Calu3 (cell line): ENCODE measurements around the gene COPZ1. TPM values are rescaled to one million over a fixed set of nuclear protein-coding genes. Genes with fewer than 3 reads are reported as not detected.
"Not testable (repeated sequence)": the region's sequence is repeated elsewhere in the genome, so short reads cannot be mapped to it uniquely, and the experiment has no call there.

ENCODE experiments used
- BruUV-seq: library from RNA; stranded (reverse); fragments of 400-500 nt; replicated peaks from 2 replicates; lab custom pipeline; 2021; lab: Mats Ljungman, UMichigan
- CTCF ChIA-PET: fragments of 300-600 bp; sonication (Branson Sonifier 250); formaldehyde crosslinking; loops from one replicate; lab custom pipeline; 2022; ENCODE audit warnings: antibody characterized with exemption; lab: Charles Lee
- DNase-seq: peaks from one replicate; pipeline ENCODE4 v3.0.0; 2022
- H3K27ac Mint-ChIP-seq: one replicate; pipeline ENCODE4 v1.8.0; 2022; ENCODE audit warnings: mixed read lengths; ENCODE audit not compliant: unreplicated experiment
- H3K27me3 Mint-ChIP-seq: one replicate; pipeline ENCODE4 v1.8.0; 2022; ENCODE audit warnings: mixed read lengths; ENCODE audit not compliant: unreplicated experiment
- H3K36me3 Mint-ChIP-seq: one replicate; pipeline ENCODE4 v1.8.0; 2022; ENCODE audit warnings: mild to moderate bottlenecking, moderate library complexity, mixed read lengths; ENCODE audit not compliant: insufficient read depth, unreplicated experiment
- H3K4me1 Mint-ChIP-seq: one replicate; pipeline ENCODE4 v1.8.0; 2022; ENCODE audit warnings: mild to moderate bottlenecking, low read depth, mixed read lengths; ENCODE audit not compliant: unreplicated experiment
- H3K4me3 Mint-ChIP-seq: one replicate; pipeline ENCODE4 v1.8.0; 2022; ENCODE audit warnings: mild to moderate bottlenecking, low read depth, moderate library complexity, mixed read lengths; ENCODE audit not compliant: unreplicated experiment
- H3K9me3 Mint-ChIP-seq: one replicate; pipeline ENCODE4 v1.8.0; 2022; ENCODE audit warnings: low read depth, mixed read lengths; ENCODE audit not compliant: unreplicated experiment
- CTCF ChIP-seq: fragments of 200-600 bp; IDR thresholded peaks from one replicate; pipeline ENCODE4 v1.8.0; 2022; ENCODE audit warnings: antibody characterized with exemption; ENCODE audit not compliant: unreplicated experiment
- intact Hi-C: fragments of 100-400 bp; cut with micrococcal nuclease; formaldehyde crosslinking; loops from one replicate; pipeline ENCODE4 v1.10.0; 2022; ENCODE audit not compliant: unreplicated experiment
- total RNA-seq: library from RNA; stranded (reverse); gene quantifications from 2 replicates; pipeline ENCODE4 v1.2.3, GENCODE V29; 2022

Gene COPZ1
- total RNA-seq, 1 experiment from 2014 or later, result 173 TPM

GRCh38 chr12:54352022-54352531 is 27.1 kb downstream of the COPZ1 start:
- H3K4me3 Mint-ChIP-seq, result no peak overlapping the region
- no TSS peak for BruUV-seq
- no peak for TF ChIP-seq CTCF
- H3K36me3 Mint-ChIP-seq, result peaks cover 32% of the 10 kb centered on the region
- no peak for DNase-seq
- no peaks in the 10 kb centered on the region for H3K4me1 Mint-ChIP-seq
- H3K9me3 Mint-ChIP-seq, result no peaks in the 10 kb centered on the region
- no peak overlapping the region for H3K27ac Mint-ChIP-seq
- CTCF ChIA-PET, result interaction anchor here (1.1 kb wide), 1 partner anchor 27 kb away, joined by 3 read pairs; the partner anchor contains the start of gene COPZ1
- intact Hi-C loops, result no loop called here
- H3K27me3 Mint-ChIP-seq, result no peaks in the 10 kb centered on the region

- CTCF ChIA-PET, result interaction anchor here (0.7 to 1.1 kb wide), 3 partner anchors 17 to 54 kb away, joined by 3 to 5 read pairs (median 3); partner anchors contain the start of gene COPZ1
- H3K36me3 Mint-ChIP-seq, result peaks cover 24% of the 10 kb centered on the region
- TF ChIP-seq CTCF, result no peak
- no peaks in the 10 kb centered on the region for H3K9me3 Mint-ChIP-seq
- H3K4me3 Mint-ChIP-seq, result no peak overlapping the region
- BruUV-seq, result no TSS peak
- no peak for DNase-seq
- H3K27me3 Mint-ChIP-seq, result no peaks in the 10 kb centered on the region
- no peaks in the 10 kb centered on the region for H3K4me1 Mint-ChIP-seq
- no peak overlapping the region for H3K27ac Mint-ChIP-seq
- intact Hi-C loops, result no loop called here
Measured at GRCh38 chr12:54352891-54353874, 28.3 kb downstream of the COPZ1 start.

- BruUV-seq, H3K4me1 Mint-ChIP-seq, H3K4me3 Mint-ChIP-seq, DNase-seq, H3K9me3 Mint-ChIP-seq, H3K27me3 Mint-ChIP-seq, H3K27ac Mint-ChIP-seq, intact Hi-C loops: not testable (repeated sequence)
- peaks cover 24% of the 10 kb centered on the region for H3K36me3 Mint-ChIP-seq
- CTCF ChIA-PET, result interaction anchor here (0.7 kb wide), 1 partner anchor 54 kb away, joined by 4 read pairs; no protein-coding TSS in a partner anchor
Measured at GRCh38 chr12:54354271-54354670, 29.3 kb downstream of the COPZ1 start.

- CTCF ChIA-PET, result no interaction called here
- no peak overlapping the region for H3K27ac Mint-ChIP-seq
- H3K4me3 Mint-ChIP-seq, result no peak overlapping the region
Measured at GRCh38 chr12:54355104-54355815, 30.3 kb downstream of the COPZ1 start.

More at GRCh38 chr12:54355104-54355815, 30.3 kb downstream of the COPZ1 start:
- intact Hi-C loops, result no loop called here
- peaks cover 15% of the 10 kb centered on the region for H3K36me3 Mint-ChIP-seq
- peaks cover under 1% of the 10 kb centered on the region for H3K4me1 Mint-ChIP-seq
- no peak for TF ChIP-seq CTCF
- BruUV-seq, result no TSS peak
- no peaks in the 10 kb centered on the region for H3K27me3 Mint-ChIP-seq
- no peak for DNase-seq
- no peaks in the 10 kb centered on the region for H3K9me3 Mint-ChIP-seq
